BJ (cell line): ENCODE data around the gene SEZ6. TPM values are rescaled to one million over a fixed set of nuclear protein-coding genes. Genes with fewer than 3 reads are reported as not detected.

Source experiments
- CTCF ChIA-PET: fragments of 350-600 bp; formaldehyde crosslinking; extraction: SDS; loops from one replicate; lab custom pipeline; 2021; ENCODE audit warnings: antibody characterized with exemption, inconsistent platforms; lab: Yijun Ruan, JAX
- POLR2A ChIA-PET: fragments of 300-600 bp; sonication (Branson Sonifier 250); formaldehyde crosslinking; extraction: SDS; loops from one replicate; lab custom pipeline; 2021; ENCODE audit warnings: antibody characterized with exemption; lab: Charles Lee
- DNase-seq: peaks from one replicate; pipeline ENCODE4 v3.0.0-alpha.2; 2011; ENCODE audit warnings: low read depth
- H3K27me3 ChIP-seq: 2 replicates; pipeline ENCODE4 v1.6.0; 2011; ENCODE audit warnings: low read length; ENCODE audit not compliant: control insufficient read depth, insufficient read depth
- H3K36me3 ChIP-seq: 2 replicates; pipeline ENCODE4 v1.5.1; 2011; ENCODE audit warnings: low read length; ENCODE audit not compliant: control insufficient read depth, insufficient read depth
- H3K4me3 ChIP-seq: 2 replicates; pipeline ENCODE4 v1.5.1; 2011; ENCODE audit warnings: low read depth, mild to moderate bottlenecking, control low read depth, low read length
- CTCF ChIP-seq: IDR thresholded peaks from 2 replicates; pipeline ENCODE4 v1.5.1; 2011; ENCODE audit warnings: low read depth, mild to moderate bottlenecking, control low read depth, inconsistent platforms, low read length, moderate library complexity; ENCODE audit not compliant: insufficient read depth
- polyA plus RNA-seq: library from polyadenylated mRNA; depleted of rRNA; stranded (reverse); fragments of >200 nt; gene quantifications from 2 replicates; pipeline ENCODE4 v1.2.3, GENCODE V29; 2011

SEZ6 gene
- polyA plus RNA-seq, 1 experiment: not detected

- no peak for TF ChIP-seq CTCF
- ChIA-PET CTCF (interaction anchor here (0.5 kb wide), 1 partner anchor 60 kb away, joined by 3 read pairs; no protein-coding TSS in a partner anchor), POLR2A (no interaction called here)
- DNase-seq: no peak
- Histone ChIP-seq H3K4me3 (no peak overlapping the region), H3K27me3 (peaks cover 32% of the 10 kb centered on the region), H3K36me3 (no peaks in the 10 kb centered on the region)
Measured at GRCh38 chr17:29002811-29003210, 3.0 kb downstream of the SEZ6 start.

GRCh38 chr17:29000973-29001372, 4.9 kb downstream of the SEZ6 start:
- H3K36me3 ChIP-seq: no peaks in the 10 kb centered on the region
- H3K4me3 ChIP-seq: no peak overlapping the region
- no peak for DNase-seq
- POLR2A ChIA-PET: no interaction called here
- H3K27me3 ChIP-seq: peaks cover 32% of the 10 kb centered on the region
- CTCF ChIA-PET: no interaction called here
- no peak for TF ChIP-seq CTCF

GRCh38 chr17:28999206-28999605, 6.6 kb downstream of the SEZ6 start:
- peaks cover 24% of the 10 kb centered on the region for H3K27me3 ChIP-seq
- CTCF ChIA-PET: no interaction called here
- H3K4me3 ChIP-seq: no peak overlapping the region
- POLR2A ChIA-PET: no interaction called here
- no peak for TF ChIP-seq CTCF
- no peak for DNase-seq
- no peaks in the 10 kb centered on the region for H3K36me3 ChIP-seq

GRCh38 chr17:28997806-28998205, 8.0 kb downstream of the SEZ6 start:
- ChIA-PET CTCF (interaction anchor here (1.0 kb wide), 1 partner anchor 11 kb away, joined by 3 read pairs; no protein-coding TSS in a partner anchor), POLR2A (no interaction called here)
- TF ChIP-seq CTCF: no peak
- Histone ChIP-seq H3K4me3 (no peak overlapping the region), H3K36me3 (no peaks in the 10 kb centered on the region), H3K27me3 (peaks cover 17% of the 10 kb centered on the region)
- DNase-seq: no peak

GRCh38 chr17:28996554-28997096, 9.2 kb downstream of the SEZ6 start:
- TF ChIP-seq CTCF: no peak
- ChIA-PET CTCF (interaction anchor here (1.0 kb wide), 1 partner anchor 9 kb away, joined by 3 read pairs; no protein-coding TSS in a partner anchor), POLR2A (no interaction called here)
- no peak for DNase-seq
- Histone ChIP-seq H3K36me3 (no peaks in the 10 kb centered on the region), H3K4me3 (no peak overlapping the region), H3K27me3 (peaks cover 14% of the 10 kb centered on the region)
